Measurements from ENCODE around the gene MAEA. TPM values are rescaled to one million over a fixed set of nuclear protein-coding genes. Genes with fewer than 3 reads are reported as not detected.
A peak's percentile ranks its signal among the peaks of the same experiment; 100 is the strongest.
"Not testable (repeated sequence)": the region's sequence is repeated elsewhere in the genome, so short reads cannot be mapped to it uniquely, and the experiment has no call there.

Gene MAEA
- total RNA-seq, 1 donor from 2014 or later, result 81.3 TPM

DNA sequence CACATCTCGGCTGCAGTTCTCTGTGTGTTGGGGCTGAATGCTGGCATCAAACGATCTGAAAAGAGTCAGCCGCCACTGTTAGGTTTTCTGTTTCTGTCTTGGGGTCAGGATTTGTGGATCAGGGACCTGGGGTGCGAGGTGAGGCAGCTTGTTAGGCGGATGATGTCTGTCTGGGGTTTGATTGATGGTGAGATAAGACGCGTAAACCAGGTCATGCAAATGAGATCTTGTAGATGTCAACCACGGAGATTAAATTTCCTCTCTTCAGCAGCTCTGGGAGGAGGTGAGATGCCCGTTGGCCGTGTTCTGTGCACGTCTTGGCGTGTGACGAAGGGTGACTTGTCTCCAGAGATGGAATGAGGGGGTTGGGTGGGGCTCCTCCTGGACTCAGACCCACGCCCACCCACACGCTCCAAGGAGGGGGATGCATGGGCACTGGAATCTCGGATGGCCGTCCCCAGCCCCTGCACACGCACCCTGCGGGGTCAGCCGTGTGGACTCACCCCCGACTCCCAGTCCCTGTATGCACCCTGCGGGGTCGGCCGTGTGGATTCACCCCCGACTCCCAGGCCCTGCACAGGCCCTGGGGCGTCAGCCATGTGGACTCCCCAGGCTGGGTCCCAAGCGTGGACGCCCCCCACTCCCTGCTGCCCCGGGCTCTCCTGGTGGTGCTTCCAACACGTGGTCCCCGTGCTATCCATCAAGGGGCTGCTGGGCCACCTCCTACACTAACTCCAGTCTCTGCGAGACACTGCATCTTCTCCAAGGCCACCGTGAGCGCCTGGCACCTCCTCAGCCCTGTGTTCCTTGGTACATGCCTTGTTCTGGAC lies 41.3 kb downstream of the MAEA start:
- DNase-seq (ENCODE audit: low spot score, unreplicated experiment), result no peak
- H3K4me3 Mint-ChIP-seq (ENCODE audit: low read depth), result no peak overlapping the region
- H3K4me1 Mint-ChIP-seq (ENCODE audit: low read depth), result no peaks in the 10 kb centered on the region
- TF ChIP-seq, protein P1, sequence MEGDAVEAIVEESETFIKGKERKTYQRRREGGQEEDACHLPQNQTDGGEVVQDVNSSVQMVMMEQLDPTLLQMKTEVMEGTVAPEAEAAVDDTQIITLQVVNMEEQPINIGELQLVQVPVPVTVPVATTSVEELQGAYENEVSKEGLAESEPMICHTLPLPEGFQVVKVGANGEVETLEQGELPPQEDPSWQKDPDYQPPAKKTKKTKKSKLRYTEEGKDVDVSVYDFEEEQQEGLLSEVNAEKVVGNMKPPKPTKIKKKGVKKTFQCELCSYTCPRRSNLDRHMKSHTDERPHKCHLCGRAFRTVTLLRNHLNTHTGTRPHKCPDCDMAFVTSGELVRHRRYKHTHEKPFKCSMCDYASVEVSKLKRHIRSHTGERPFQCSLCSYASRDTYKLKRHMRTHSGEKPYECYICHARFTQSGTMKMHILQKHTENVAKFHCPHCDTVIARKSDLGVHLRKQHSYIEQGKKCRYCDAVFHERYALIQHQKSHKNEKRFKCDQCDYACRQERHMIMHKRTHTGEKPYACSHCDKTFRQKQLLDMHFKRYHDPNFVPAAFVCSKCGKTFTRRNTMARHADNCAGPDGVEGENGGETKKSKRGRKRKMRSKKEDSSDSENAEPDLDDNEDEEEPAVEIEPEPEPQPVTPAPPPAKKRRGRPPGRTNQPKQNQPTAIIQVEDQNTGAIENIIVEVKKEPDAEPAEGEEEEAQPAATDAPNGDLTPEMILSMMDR (IDR thresholded peaks at IDR 0.05; ENCODE audit: unreplicated experiment), result no peak
- no peaks in the 10 kb centered on the region for H3K9me3 Mint-ChIP-seq (ENCODE audit: low read depth)
- no peaks in the 10 kb centered on the region for H3K27me3 Mint-ChIP-seq
- H3K27ac Mint-ChIP-seq, result peak overlapping the region; percentile 5
- H3K36me3 Mint-ChIP-seq (ENCODE audit: insufficient read depth), result peaks cover 9% of the 10 kb centered on the region

DNA sequence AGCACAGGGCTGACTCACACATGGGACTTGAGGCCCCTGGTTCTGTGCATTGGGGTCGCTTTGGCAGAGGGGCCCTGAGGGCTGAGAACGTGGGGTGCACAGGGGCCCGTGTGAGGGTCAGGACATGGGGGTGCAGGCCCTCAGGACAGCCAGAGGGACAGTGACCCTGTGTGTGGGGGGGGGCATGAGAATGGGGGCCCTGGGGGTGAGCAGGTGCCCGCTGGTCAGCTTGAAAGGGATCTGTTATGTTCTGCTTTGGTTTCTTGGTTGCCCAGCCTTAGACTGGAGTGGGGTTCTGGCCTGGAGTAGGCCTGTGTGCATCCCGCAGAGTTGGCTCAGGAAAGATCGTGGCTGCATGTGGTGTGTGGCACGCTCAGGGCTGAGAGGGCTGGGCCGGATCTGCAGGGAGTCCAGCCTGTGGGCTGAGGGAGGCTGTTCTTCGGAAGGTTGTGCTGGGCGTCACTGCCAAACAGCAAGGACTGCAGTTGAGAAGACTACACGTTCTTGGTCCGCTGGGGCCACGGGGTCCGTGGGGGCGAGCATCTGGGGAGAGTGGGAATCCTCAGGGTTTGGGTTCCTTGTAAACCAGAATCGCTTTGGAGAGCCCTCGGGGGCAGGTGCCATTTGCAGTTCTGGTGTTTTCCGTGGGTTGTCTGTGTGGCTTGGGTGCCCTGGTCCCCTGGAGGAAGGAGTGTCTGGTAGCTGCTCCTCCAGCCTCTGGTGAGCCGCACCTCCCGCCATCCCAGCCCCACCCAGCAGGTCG lies 42.1 kb downstream of the MAEA start:
- H3K27ac Mint-ChIP-seq, result no peak overlapping the region
- no peak overlapping the region for H3K4me3 Mint-ChIP-seq (ENCODE audit: low read depth)
- H3K36me3 Mint-ChIP-seq (ENCODE audit: insufficient read depth), result peaks cover 17% of the 10 kb centered on the region
- H3K27me3 Mint-ChIP-seq, result no peaks in the 10 kb centered on the region
- no peaks in the 10 kb centered on the region for H3K9me3 Mint-ChIP-seq (ENCODE audit: low read depth)
- DNase-seq (ENCODE audit: low spot score, unreplicated experiment), result no peak
- H3K4me1 Mint-ChIP-seq (ENCODE audit: low read depth), result no peaks in the 10 kb centered on the region
- TF ChIP-seq, protein P1 (IDR thresholded peaks at IDR 0.05; ENCODE audit: unreplicated experiment), result no peak

DNA sequence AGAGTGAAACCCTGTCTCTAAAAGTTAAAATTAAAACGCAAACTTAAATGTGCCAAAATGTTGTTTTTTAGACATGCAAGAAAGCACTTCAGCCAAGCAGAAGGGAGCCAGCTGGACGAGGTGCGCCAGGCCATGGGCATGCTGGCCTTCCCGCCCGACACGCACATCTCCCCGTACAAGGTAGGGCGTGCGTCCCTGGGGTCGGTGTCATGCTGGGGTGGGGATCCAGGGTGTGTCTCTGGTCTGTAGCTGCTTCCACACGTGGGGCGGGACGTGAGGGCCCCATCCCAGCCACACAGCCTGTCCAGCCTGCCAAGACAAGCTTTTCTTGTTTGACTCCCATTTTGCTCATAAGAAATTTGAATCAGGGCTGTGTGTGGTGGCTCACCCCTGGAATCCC lies 43.0 kb downstream of the MAEA start:
- H3K4me1 Mint-ChIP-seq (ENCODE audit: low read depth), result no peaks in the 10 kb centered on the region
- H3K9me3 Mint-ChIP-seq (ENCODE audit: low read depth), result no peaks in the 10 kb centered on the region
- no peak overlapping the region for H3K27ac Mint-ChIP-seq
- TF ChIP-seq, protein P1 (IDR thresholded peaks at IDR 0.05; ENCODE audit: unreplicated experiment), result no peak
- no peaks in the 10 kb centered on the region for H3K27me3 Mint-ChIP-seq
- H3K36me3 Mint-ChIP-seq (ENCODE audit: insufficient read depth), result peaks cover 27% of the 10 kb centered on the region
- no peak for DNase-seq (ENCODE audit: low spot score, unreplicated experiment)
- no peak overlapping the region for H3K4me3 Mint-ChIP-seq (ENCODE audit: low read depth)

DNA sequence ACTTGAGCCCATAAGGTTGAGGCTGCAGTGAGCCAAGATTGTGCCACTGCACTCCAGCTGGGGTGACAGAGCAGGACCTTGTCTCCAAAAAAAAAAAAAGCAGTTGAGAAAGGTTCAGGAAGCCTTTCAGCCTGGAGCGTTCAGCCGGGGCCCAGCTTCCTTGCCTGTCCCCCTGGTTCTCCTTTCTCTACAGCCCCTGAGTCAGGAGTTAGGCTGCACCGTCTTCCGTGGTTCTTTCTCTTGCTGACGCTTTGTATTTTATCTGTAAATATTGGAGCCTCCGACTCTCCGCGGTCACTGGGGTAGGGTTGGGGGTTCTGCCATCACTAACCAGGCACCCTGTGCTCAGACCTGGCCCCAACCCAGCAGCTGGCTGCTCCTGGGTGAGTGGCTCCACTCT lies 43.6 kb downstream of the MAEA start:
- Mint-ChIP-seq H3K9me3 (ENCODE audit: low read depth) (no peaks in the 10 kb centered on the region), H3K36me3 (ENCODE audit: insufficient read depth) (peaks cover 29% of the 10 kb centered on the region), H3K4me1 (ENCODE audit: low read depth) (no peaks in the 10 kb centered on the region), H3K27ac (peak overlapping the region; percentile 78), H3K27me3 (no peaks in the 10 kb centered on the region), H3K4me3 (ENCODE audit: low read depth) (no peak overlapping the region)
- DNase-seq (ENCODE audit: low spot score, unreplicated experiment), result no peak
- TF ChIP-seq, protein P1 (IDR thresholded peaks at IDR 0.05; ENCODE audit: unreplicated experiment), result no peak

DNA sequence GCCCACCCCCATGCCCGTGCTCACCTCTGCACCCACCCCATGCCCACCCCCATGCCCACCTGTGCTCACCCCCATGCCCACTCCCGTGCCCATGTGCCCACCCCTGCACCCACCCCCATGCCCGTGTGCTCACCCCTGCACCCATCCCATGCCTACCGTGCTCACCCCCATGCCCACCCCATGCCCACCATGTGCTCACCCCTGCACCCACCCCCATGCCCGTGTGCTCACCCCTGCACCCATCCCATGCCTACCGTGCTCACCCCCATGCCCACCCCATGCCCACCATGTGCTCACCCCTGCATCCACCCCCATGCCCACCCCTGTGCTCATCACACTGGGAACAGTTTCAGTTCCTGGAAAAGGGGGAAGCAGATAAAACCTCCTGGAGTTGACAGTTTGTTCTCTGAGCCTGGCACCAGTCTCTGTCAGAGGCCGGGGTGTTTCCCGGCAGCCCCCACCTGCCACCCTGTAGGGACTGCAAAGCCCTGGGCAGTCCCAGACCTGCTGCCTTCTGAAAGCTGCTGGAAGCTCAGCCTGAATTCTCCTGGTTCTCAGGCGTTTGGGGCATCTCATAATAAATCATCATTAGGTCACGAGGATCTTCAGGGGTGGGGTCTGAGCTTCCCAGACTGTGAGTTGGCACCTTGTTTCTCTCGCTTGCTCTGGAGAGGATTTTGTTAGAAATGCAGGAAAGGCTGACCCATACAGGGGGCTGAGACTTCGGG lies 44.3 kb downstream of the MAEA start:
- DNase-seq (ENCODE audit: low spot score, unreplicated experiment); H3K4me3 Mint-ChIP-seq (ENCODE audit: low read depth); H3K4me1 Mint-ChIP-seq (ENCODE audit: low read depth); H3K9me3 Mint-ChIP-seq (ENCODE audit: low read depth); H3K27ac Mint-ChIP-seq; H3K27me3 Mint-ChIP-seq: not testable (repeated sequence)
- peaks cover 32% of the 10 kb centered on the region for H3K36me3 Mint-ChIP-seq (ENCODE audit: insufficient read depth)
